ENCODE measurements around the gene TEX48.

The TEX48 gene

GRCh38 chr9:114666851-114667250 is 15.1 kb downstream of the TEX48 start:
- CTCF ChIA-PET, result interaction anchor here (0.5 kb wide), 1 partner anchor 299 kb away, joined by 3 read pairs; no protein-coding TSS in a partner anchor
- TF ChIP-seq TARDBP (IDR thresholded peaks at IDR 0.05), result no peak
- TF ChIP-seq NFRKB (IDR thresholded peaks at IDR 0.05), result no peak
- no peak for TF ChIP-seq LEF1 (IDR thresholded peaks at IDR 0.05; ENCODE audit: borderline replicate concordance)
- no peak for TF ChIP-seq SP1 (IDR thresholded peaks at IDR 0.05)
- no peak for TF ChIP-seq PKNOX1 (IDR thresholded peaks at IDR 0.05)
- TF ChIP-seq ZNF384 (IDR thresholded peaks at IDR 0.05), result no peak
- TF ChIP-seq L3MBTL2 (conservative IDR thresholded peaks at IDR 0.05), result no peak
- no peak for TF ChIP-seq FOXK2 (IDR thresholded peaks at IDR 0.05)
- no peak for TF ChIP-seq HDGF (IDR thresholded peaks at IDR 0.05; ENCODE audit: borderline replicate concordance)
- TF ChIP-seq FOXM1 (IDR thresholded peaks at IDR 0.05; ENCODE audit: borderline replicate concordance), result no peak
- TF ChIP-seq BHLHE40 (IDR thresholded peaks at IDR 0.05; ENCODE audit: borderline replicate concordance), result no peak
- TF ChIP-seq SUZ12 (IDR thresholded peaks at IDR 0.05), result no peak
- POLR2A ChIA-PET, result no interaction called here
- no peak for DNase-seq (ENCODE audit: extremely low spot score)

- CTCF ChIA-PET, result no interaction called here
- TF ChIP-seq NFRKB (IDR thresholded peaks at IDR 0.05) (no peak), SP1 (IDR thresholded peaks at IDR 0.05) (no peak), L3MBTL2 (conservative IDR thresholded peaks at IDR 0.05) (no peak), ARNT (IDR thresholded peaks at IDR 0.05) (no peak), FOXA1 (IDR thresholded peaks at IDR 0.05) (no peak), FOXK2 (IDR thresholded peaks at IDR 0.05) (no peak), PKNOX1 (IDR thresholded peaks at IDR 0.05) (no peak), TARDBP (IDR thresholded peaks at IDR 0.05) (no peak), LEF1 (IDR thresholded peaks at IDR 0.05; ENCODE audit: borderline replicate concordance) (no peak), ZNF384 (IDR thresholded peaks at IDR 0.05) (no peak), BHLHE40 (IDR thresholded peaks at IDR 0.05; ENCODE audit: borderline replicate concordance) (no peak), ELF4 (IDR thresholded peaks at IDR 0.05) (no peak), SUZ12 (IDR thresholded peaks at IDR 0.05) (no peak), HDGF (IDR thresholded peaks at IDR 0.05; ENCODE audit: borderline replicate concordance) (no peak), CTBP1 (IDR thresholded peaks at IDR 0.05; ENCODE audit: borderline replicate concordance) (no peak), FOXM1 (IDR thresholded peaks at IDR 0.05; ENCODE audit: borderline replicate concordance) (no peak)
- POLR2A ChIA-PET, result no interaction called here
- no peak for DNase-seq (ENCODE audit: extremely low spot score)
Observed at GRCh38 chr9:114666401-114666800, 15.6 kb downstream of the TEX48 start.

- TF ChIP-seq ELF4 (IDR thresholded peaks at IDR 0.05), result no peak
- TF ChIP-seq CTBP1 (IDR thresholded peaks at IDR 0.05; ENCODE audit: borderline replicate concordance), result no peak
- no peak for TF ChIP-seq FOXK2 (IDR thresholded peaks at IDR 0.05)
- no peak for TF ChIP-seq BHLHE40 (IDR thresholded peaks at IDR 0.05; ENCODE audit: borderline replicate concordance)
- no peak for TF ChIP-seq NFRKB (IDR thresholded peaks at IDR 0.05)
- no peak for TF ChIP-seq ARNT (IDR thresholded peaks at IDR 0.05)
- no peak for TF ChIP-seq SP1 (IDR thresholded peaks at IDR 0.05)
- no peak for TF ChIP-seq SUZ12 (IDR thresholded peaks at IDR 0.05)
- TF ChIP-seq FOXM1 (IDR thresholded peaks at IDR 0.05; ENCODE audit: borderline replicate concordance), result no peak
- no peak for TF ChIP-seq FOXA1 (IDR thresholded peaks at IDR 0.05)
- no peak for TF ChIP-seq L3MBTL2 (conservative IDR thresholded peaks at IDR 0.05)
- TF ChIP-seq HDGF (IDR thresholded peaks at IDR 0.05; ENCODE audit: borderline replicate concordance), result no peak
- DNase-seq (ENCODE audit: extremely low spot score), result no peak
- POLR2A ChIA-PET, result no interaction called here
- CTCF ChIA-PET, result interaction anchor here (1.7 kb wide), 1 partner anchor 11 kb away, joined by 5 read pairs; no protein-coding TSS in a partner anchor
Observed at GRCh38 chr9:114664181-114664580, 17.8 kb downstream of the TEX48 start.

- ChIA-PET POLR2A (no interaction called here), CTCF (interaction anchor here (0.6 to 1.4 kb wide), 4 partner anchors 9 to 293 kb away, joined by 4 to 6 read pairs (median 5); no protein-coding TSS in a partner anchor)
- TF ChIP-seq FOXM1 (IDR thresholded peaks at IDR 0.05; ENCODE audit: borderline replicate concordance), result no peak
- TF ChIP-seq NFRKB (IDR thresholded peaks at IDR 0.05), result no peak
- no peak for TF ChIP-seq L3MBTL2 (conservative IDR thresholded peaks at IDR 0.05)
- no peak for TF ChIP-seq CTBP1 (IDR thresholded peaks at IDR 0.05; ENCODE audit: borderline replicate concordance)
- no peak for TF ChIP-seq TARDBP (IDR thresholded peaks at IDR 0.05)
- TF ChIP-seq ELF4 (IDR thresholded peaks at IDR 0.05), result no peak
- TF ChIP-seq ZNF384 (IDR thresholded peaks at IDR 0.05), result no peak
- DNase-seq (ENCODE audit: extremely low spot score), result peak; percentile 77
Observed at GRCh38 chr9:114662081-114662989, 19.7 kb downstream of the TEX48 start.

- DNase-seq (ENCODE audit: extremely low spot score), result no peak
- TF ChIP-seq FOXM1 (IDR thresholded peaks at IDR 0.05; ENCODE audit: borderline replicate concordance) (no peak), SUZ12 (IDR thresholded peaks at IDR 0.05) (no peak)
- ChIA-PET CTCF (no interaction called here), POLR2A (no interaction called here)
Observed at GRCh38 chr9:114657705-114658104, 24.3 kb downstream of the TEX48 start, which contains the start of gene TEX53. TEX53 (minus strand) TSS chr9:114657805; CDS start chr9:114657774, 31 bp downstream.

- no peak for DNase-seq (ENCODE audit: extremely low spot score)
- ChIA-PET CTCF (interaction anchor here (1.1 kb wide), 1 partner anchor 24 kb away, joined by 3 read pairs; no protein-coding TSS in a partner anchor), POLR2A (no interaction called here)
- TF ChIP-seq ELF4 (IDR thresholded peaks at IDR 0.05), result no peak
- TF ChIP-seq LEF1 (IDR thresholded peaks at IDR 0.05; ENCODE audit: borderline replicate concordance), result no peak
- no peak for TF ChIP-seq FOXA1 (IDR thresholded peaks at IDR 0.05)
- no peak for TF ChIP-seq TARDBP (IDR thresholded peaks at IDR 0.05)
Observed at GRCh38 chr9:114656301-114656700, 25.7 kb downstream of the TEX48 start.

Data from HEK293T (cell line).